GM23338 (cell line): ENCODE results near the gene LRP1B. TPM values are rescaled to one million over a fixed set of nuclear protein-coding genes. Genes with fewer than 3 reads are reported as not detected.

Experiments used
- ATAC-seq: fragments of 200-7000 bp; cut with Tn5 transposase; 3 replicates; pipeline ENCODE4 v1.9.1; 2020
- DNase-seq: peaks from one replicate; pipeline ENCODE4 v3.0.0-alpha.2; 2015; ENCODE audit warnings: low spot score
- H2AFZ ChIP-seq: fragments of 200-600 bp; sonication (generic); 2 replicates; pipeline ENCODE4 v1.8.0; 2016; ENCODE audit warnings: antibody characterized with exemption, mild to moderate bottlenecking, moderate library complexity
- H3F3A ChIP-seq: fragments of 200-600 bp; sonication (generic); replicated peaks from 2 replicates; pipeline ENCODE4 v1.8.0; 2017; ENCODE audit warnings: antibody characterized with exemption, mixed run types, low read depth
- H3K27ac ChIP-seq: fragments of 200-600 bp; sonication (generic); 2 replicates; pipeline ENCODE4 v1.6.1; 2016; ENCODE audit warnings: low read depth
- H3K27me3 ChIP-seq: fragments of 200-600 bp; sonication (generic); 2 replicates; pipeline ENCODE4 v1.8.0; 2016; ENCODE audit warnings: mild to moderate bottlenecking, mixed run types, moderate library complexity; ENCODE audit not compliant: insufficient read depth
- H3K36me3 ChIP-seq: fragments of 200-600 bp; sonication (generic); 2 replicates; pipeline ENCODE4 v1.8.0; 2016; ENCODE audit warnings: mild to moderate bottlenecking; ENCODE audit not compliant: insufficient read depth
- H3K4me1 ChIP-seq: fragments of 200-600 bp; sonication (generic); 2 replicates; pipeline ENCODE4 v1.8.0; 2016; ENCODE audit warnings: mild to moderate bottlenecking, moderate library complexity; ENCODE audit not compliant: insufficient read depth
- H3K4me2 ChIP-seq: fragments of 200-600 bp; sonication (generic); 2 replicates; pipeline ENCODE4 v1.7.1; 2017; ENCODE audit warnings: mixed run types
- H3K4me3 ChIP-seq: fragments of 200-600 bp; sonication (generic); 2 replicates; pipeline ENCODE4 v1.6.1; 2016; ENCODE audit warnings: mixed run types
- H3K79me2 ChIP-seq: fragments of 200-600 bp; sonication (generic); replicated peaks from 2 replicates; pipeline ENCODE4 v1.8.0; 2017; ENCODE audit warnings: mild to moderate bottlenecking; ENCODE audit not compliant: insufficient read depth
- H3K9me2 ChIP-seq: fragments of 200-600 bp; sonication (generic); 2 replicates; pipeline ENCODE4 v1.8.0; 2017; ENCODE audit not compliant: insufficient read depth
- H4K20me1 ChIP-seq: fragments of 200-600 bp; sonication (generic); replicated peaks from 2 replicates; pipeline ENCODE4 v1.8.0; 2017; ENCODE audit warnings: mild to moderate bottlenecking; ENCODE audit not compliant: insufficient read depth
- H3K27ac Mint-ChIP-seq: 2 replicates; pipeline ENCODE4 v1.8.0; 2020; ENCODE audit warnings: inconsistent platforms, mild to moderate bottlenecking, moderate library complexity, mixed read lengths
- H3K27me3 Mint-ChIP-seq: 3 replicates; pipeline ENCODE4 v1.8.0; 2022; ENCODE audit warnings: low read depth, mild to moderate bottlenecking, moderate library complexity, mixed read lengths, inconsistent platforms; ENCODE audit not compliant: insufficient read depth, poor library complexity
- H3K36me3 Mint-ChIP-seq: 3 replicates; pipeline ENCODE4 v1.8.0; 2021; ENCODE audit warnings: low read depth, mild to moderate bottlenecking, inconsistent platforms, moderate library complexity, mixed read lengths
- H3K4me1 Mint-ChIP-seq: 3 replicates; pipeline ENCODE4 v1.8.0; 2020; ENCODE audit warnings: mild to moderate bottlenecking, inconsistent platforms, mixed read lengths
- H3K4me3 Mint-ChIP-seq: 3 replicates; pipeline ENCODE4 v1.8.0; 2021; ENCODE audit warnings: moderate library complexity, mild to moderate bottlenecking, inconsistent platforms, mixed read lengths
- H3K9me3 Mint-ChIP-seq: 3 replicates; pipeline ENCODE4 v1.8.0; 2020; ENCODE audit warnings: moderate library complexity, mild to moderate bottlenecking, inconsistent platforms, mixed read lengths
- CREB1 ChIP-seq: fragments of 250-450 bp; sonication (Bioruptor Pico); IDR thresholded peaks from 2 replicates; pipeline ENCODE4 v1.5.0; 2020; ENCODE audit warnings: low read depth, mild to moderate bottlenecking, moderate library complexity
- ETS1 ChIP-seq: IDR thresholded peaks from 2 replicates; pipeline ENCODE4 v1.6.1; 2016; ENCODE audit warnings: antibody characterized with exemption
- EZH2 ChIP-seq: fragments of 200-600 bp; sonication (generic); IDR thresholded peaks from one replicate; pipeline ENCODE4 v1.8.0; 2017; ENCODE audit warnings: antibody characterized with exemption, mild to moderate bottlenecking, low read depth; ENCODE audit not compliant: unreplicated experiment
- EZH2phosphoT487 ChIP-seq: fragments of 200-600 bp; sonication (generic); IDR thresholded peaks from one replicate; pipeline ENCODE4 v1.8.1; 2018; ENCODE audit warnings: antibody characterized with exemption; ENCODE audit not compliant: unreplicated experiment
- JUNB ChIP-seq: IDR thresholded peaks from one replicate; pipeline ENCODE4 v1.6.1; 2016; ENCODE audit warnings: antibody characterized with exemption; ENCODE audit not compliant: unreplicated experiment
- NANOG ChIP-seq: IDR thresholded peaks from 2 replicates; pipeline ENCODE4 v1.6.1; 2016; ENCODE audit warnings: antibody characterized with exemption, borderline replicate concordance
- POLR2AphosphoS5 ChIP-seq: IDR thresholded peaks from 2 replicates; pipeline ENCODE4 v1.6.1; 2016; ENCODE audit warnings: antibody characterized with exemption, low read depth
- STAT1 ChIP-seq: IDR thresholded peaks from one replicate; pipeline ENCODE4 v1.6.1; 2016; ENCODE audit warnings: antibody characterized with exemption; ENCODE audit not compliant: unreplicated experiment
- ZNF114 ChIP-seq: fragments of 250-450 bp; sonication (Bioruptor Pico); IDR thresholded peaks from 2 replicates; pipeline ENCODE4 v1.5.0; 2020; ENCODE audit warnings: mild to moderate bottlenecking, moderate library complexity
- ZNF331 ChIP-seq: fragments of 250-450 bp; sonication (Bioruptor Pico); IDR thresholded peaks from 2 replicates; pipeline ENCODE4 v1.5.0; 2020; ENCODE audit warnings: low read depth, mild to moderate bottlenecking, moderate library complexity
- ZNF462 ChIP-seq: fragments of 250-450 bp; sonication (Bioruptor Pico); IDR thresholded peaks from 2 replicates; pipeline ENCODE4 v1.5.0; 2020; ENCODE audit warnings: mild to moderate bottlenecking, moderate library complexity
- polyA plus RNA-seq: library from polyadenylated mRNA; unstranded; fragments of >200 nt; fragmentation: Nextera tagmentation; extraction: Ambion mirVana; gene quantifications from 2 replicates; pipeline ENCODE4 v1.2.1, GENCODE V29; 2016
- total RNA-seq: library from RNA; depleted of rRNA; stranded (reverse); fragments of >200 nt; shearing (Covaris generic); gene quantifications from 2 replicates; pipeline ENCODE4 v1.2.3, GENCODE V29; 2014
- TF ChIP-seq, protein P1 (sequence below), 2 experiments: fragments of 200-600 bp in 1 of 2; sonication (generic) in 1 of 2; conservative IDR thresholded peaks; 2 replicates each; pipeline versions ENCODE4 v1.5.1 to v1.6.1; 2016 to 2017; ENCODE audit warnings: antibody characterized with exemption in 2 of 2, low read depth in 2 of 2, mild to moderate bottlenecking in 2 of 2, moderate library complexity in 1 of 2
- TF ChIP-seq, protein P2 (sequence below): IDR thresholded peaks from one replicate; pipeline ENCODE4 v1.6.1; 2018; ENCODE audit warnings: antibody characterized with exemption; ENCODE audit not compliant: unreplicated experiment

LRP1B gene
- total and polyA plus RNA-seq, 2 experiments from 2014 or later, result 0.15 to 0.97 TPM

- no peak overlapping the region for H3K4me2 ChIP-seq
- H3K36me3 Mint-ChIP-seq, result no peaks in the 10 kb centered on the region
- no peaks in the 10 kb centered on the region for H3K4me1 ChIP-seq
- no peak for ATAC-seq
- no peaks in the 10 kb centered on the region for H3K27me3 ChIP-seq
- DNase-seq, result no peak
- no peaks in the 10 kb centered on the region for H3K9me3 Mint-ChIP-seq
- H3K27ac Mint-ChIP-seq, result no peak overlapping the region
- H3K27ac ChIP-seq, result no peak overlapping the region
- no peak overlapping the region for H3K4me3 Mint-ChIP-seq
- no peaks in the 10 kb centered on the region for H3K79me2 ChIP-seq
- H2AFZ ChIP-seq, result no peak overlapping the region
- no peaks in the 10 kb centered on the region for H3K27me3 Mint-ChIP-seq
- no peaks in the 10 kb centered on the region for H3K4me1 Mint-ChIP-seq
- no peak overlapping the region for H3K4me3 ChIP-seq
- H3F3A ChIP-seq, result no peaks in the 10 kb centered on the region
- H3K36me3 ChIP-seq, result no peaks in the 10 kb centered on the region
- H4K20me1 ChIP-seq, result no peaks in the 10 kb centered on the region
- no peaks in the 10 kb centered on the region for H3K9me2 ChIP-seq
- no peak for TF ChIP-seq CREB1 (CRISPR knock-in tag)
- TF ChIP-seq, protein P1, sequence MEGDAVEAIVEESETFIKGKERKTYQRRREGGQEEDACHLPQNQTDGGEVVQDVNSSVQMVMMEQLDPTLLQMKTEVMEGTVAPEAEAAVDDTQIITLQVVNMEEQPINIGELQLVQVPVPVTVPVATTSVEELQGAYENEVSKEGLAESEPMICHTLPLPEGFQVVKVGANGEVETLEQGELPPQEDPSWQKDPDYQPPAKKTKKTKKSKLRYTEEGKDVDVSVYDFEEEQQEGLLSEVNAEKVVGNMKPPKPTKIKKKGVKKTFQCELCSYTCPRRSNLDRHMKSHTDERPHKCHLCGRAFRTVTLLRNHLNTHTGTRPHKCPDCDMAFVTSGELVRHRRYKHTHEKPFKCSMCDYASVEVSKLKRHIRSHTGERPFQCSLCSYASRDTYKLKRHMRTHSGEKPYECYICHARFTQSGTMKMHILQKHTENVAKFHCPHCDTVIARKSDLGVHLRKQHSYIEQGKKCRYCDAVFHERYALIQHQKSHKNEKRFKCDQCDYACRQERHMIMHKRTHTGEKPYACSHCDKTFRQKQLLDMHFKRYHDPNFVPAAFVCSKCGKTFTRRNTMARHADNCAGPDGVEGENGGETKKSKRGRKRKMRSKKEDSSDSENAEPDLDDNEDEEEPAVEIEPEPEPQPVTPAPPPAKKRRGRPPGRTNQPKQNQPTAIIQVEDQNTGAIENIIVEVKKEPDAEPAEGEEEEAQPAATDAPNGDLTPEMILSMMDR (conservative IDR thresholded peaks at IDR 0.05; ENCODE audit: low read depth in 2 of 2), result no peak
- TF ChIP-seq EZH2, result no peak
- TF ChIP-seq STAT1, result no peak
- TF ChIP-seq POLR2AphosphoS5, result no peak
- TF ChIP-seq ZNF462 (CRISPR knock-in tag), result no peak
- no peak for TF ChIP-seq ETS1
- TF ChIP-seq, protein P2, sequence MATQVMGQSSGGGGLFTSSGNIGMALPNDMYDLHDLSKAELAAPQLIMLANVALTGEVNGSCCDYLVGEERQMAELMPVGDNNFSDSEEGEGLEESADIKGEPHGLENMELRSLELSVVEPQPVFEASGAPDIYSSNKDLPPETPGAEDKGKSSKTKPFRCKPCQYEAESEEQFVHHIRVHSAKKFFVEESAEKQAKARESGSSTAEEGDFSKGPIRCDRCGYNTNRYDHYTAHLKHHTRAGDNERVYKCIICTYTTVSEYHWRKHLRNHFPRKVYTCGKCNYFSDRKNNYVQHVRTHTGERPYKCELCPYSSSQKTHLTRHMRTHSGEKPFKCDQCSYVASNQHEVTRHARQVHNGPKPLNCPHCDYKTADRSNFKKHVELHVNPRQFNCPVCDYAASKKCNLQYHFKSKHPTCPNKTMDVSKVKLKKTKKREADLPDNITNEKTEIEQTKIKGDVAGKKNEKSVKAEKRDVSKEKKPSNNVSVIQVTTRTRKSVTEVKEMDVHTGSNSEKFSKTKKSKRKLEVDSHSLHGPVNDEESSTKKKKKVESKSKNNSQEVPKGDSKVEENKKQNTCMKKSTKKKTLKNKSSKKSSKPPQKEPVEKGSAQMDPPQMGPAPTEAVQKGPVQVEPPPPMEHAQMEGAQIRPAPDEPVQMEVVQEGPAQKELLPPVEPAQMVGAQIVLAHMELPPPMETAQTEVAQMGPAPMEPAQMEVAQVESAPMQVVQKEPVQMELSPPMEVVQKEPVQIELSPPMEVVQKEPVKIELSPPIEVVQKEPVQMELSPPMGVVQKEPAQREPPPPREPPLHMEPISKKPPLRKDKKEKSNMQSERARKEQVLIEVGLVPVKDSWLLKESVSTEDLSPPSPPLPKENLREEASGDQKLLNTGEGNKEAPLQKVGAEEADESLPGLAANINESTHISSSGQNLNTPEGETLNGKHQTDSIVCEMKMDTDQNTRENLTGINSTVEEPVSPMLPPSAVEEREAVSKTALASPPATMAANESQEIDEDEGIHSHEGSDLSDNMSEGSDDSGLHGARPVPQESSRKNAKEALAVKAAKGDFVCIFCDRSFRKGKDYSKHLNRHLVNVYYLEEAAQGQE, result no peak
- TF ChIP-seq ZNF114, result no peak
- TF ChIP-seq EZH2phosphoT487, result no peak
- no peak for TF ChIP-seq NANOG
- no peak for TF ChIP-seq ZNF331 (CRISPR knock-in tag)
- TF ChIP-seq JUNB, result no peak
Observed at GRCh38 chr2:141317986-141318385, 812.8 kb downstream of the LRP1B start.
